Fibroblast of the conjunctiva (primary cell): ENCODE data around the gene REM2.
"Not testable (repeated sequence)": the region's sequence is repeated elsewhere in the genome, so short reads cannot be mapped to it uniquely, and the experiment has no call there.

ENCODE experiments used
- DNase-seq: peaks from one replicate; pipeline ENCODE4 v3.0.0-alpha.2; 2010; ENCODE audit warnings: low read depth

REM2 gene

GRCh38 chr14:22896760-22897159 lies 13.7 kb downstream of the REM2 start:
- DNase-seq = no peak

GRCh38 chr14:22897357-22897756 lies 14.3 kb downstream of the REM2 start:
- DNase-seq = no peak

- peak; percentile 30 for DNase-seq
Measured at GRCh38 chr14:22898302-22899090, 15.5 kb downstream of the REM2 start.

- DNase-seq = peak; percentile 71
Measured at GRCh38 chr14:22900081-22900799, 17.2 kb downstream of the REM2 start.

- DNase-seq = no peak
Measured at GRCh38 chr14:22901799-22902198, 18.8 kb downstream of the REM2 start.

- no peak for DNase-seq
Measured at GRCh38 chr14:22903742-22904087, 20.7 kb downstream of the REM2 start.

- DNase-seq = no peak
Measured at GRCh38 chr14:22905627-22906026, 22.6 kb downstream of the REM2 start.

- DNase-seq = no peak
Measured at GRCh38 chr14:22906073-22906472, 23.1 kb downstream of the REM2 start.

GRCh38 chr14:22907429-22907828 lies 24.4 kb downstream of the REM2 start:
- DNase-seq = no peak

GRCh38 chr14:22908601-22909000 lies 25.6 kb downstream of the REM2 start:
- DNase-seq = no peak

- DNase-seq = no peak
Measured at GRCh38 chr14:22910916-22911315, 27.9 kb downstream of the REM2 start.

- DNase-seq = not testable (repeated sequence)
Measured at GRCh38 chr14:22914836-22915235, 31.8 kb downstream of the REM2 start.

GRCh38 chr14:22915886-22916521 lies 33.0 kb downstream of the REM2 start:
- peak; percentile 26 for DNase-seq

- peak; percentile 100 for DNase-seq
Measured at GRCh38 chr14:22918804-22919600, 36.0 kb downstream of the REM2 start, which contains the start of gene RBM23. TSS of gene RBM23 (minus strand) at chr14:22919149.

- no peak for DNase-seq
Measured at GRCh38 chr14:22919601-22919921, 36.5 kb downstream of the REM2 start.

GRCh38 chr14:22920697-22921096 lies 37.7 kb downstream of the REM2 start:
- DNase-seq = no peak

- DNase-seq = no peak
Measured at GRCh38 chr14:22922294-22922693, 39.3 kb downstream of the REM2 start.

- DNase-seq = no peak
Measured at GRCh38 chr14:22923746-22924145, 40.7 kb downstream of the REM2 start.

GRCh38 chr14:22925513-22925912 lies 42.5 kb downstream of the REM2 start:
- no peak for DNase-seq

GRCh38 chr14:22926316-22926715 lies 43.3 kb downstream of the REM2 start:
- DNase-seq = no peak

GRCh38 chr14:22928237-22929103 lies 45.4 kb downstream of the REM2 start:
- no peak for DNase-seq
